Dendritic cell treated with granulocyte-macrophage colony-stimulating factor and Interleukin-4, amounts not matched to agents 40 ng/mL and 50 ng/mL, for 4 days (primary cell): ENCODE results near the gene SLC38A9.
"Not testable (repeated sequence)": the region's sequence is repeated elsewhere in the genome, so short reads cannot be mapped to it uniquely, and the experiment has no call there.

Experiments used
- H3K27ac Mint-ChIP-seq: one replicate; pipeline ENCODE4 v1.8.0; 2022; ENCODE audit warnings: mild to moderate bottlenecking, mixed read lengths
- H3K27me3 Mint-ChIP-seq: one replicate; pipeline ENCODE4 v1.8.0; 2022; ENCODE audit warnings: mild to moderate bottlenecking, mixed read lengths
- H3K36me3 Mint-ChIP-seq: one replicate; pipeline ENCODE4 v1.8.0; 2022; ENCODE audit warnings: low read depth, mixed read lengths
- H3K4me1 Mint-ChIP-seq: one replicate; pipeline ENCODE4 v1.8.0; 2022; ENCODE audit warnings: low read depth, mixed read lengths
- H3K4me3 Mint-ChIP-seq: one replicate; pipeline ENCODE4 v1.8.0; 2022; ENCODE audit warnings: mild to moderate bottlenecking, moderate library complexity, mixed read lengths
- H3K9me3 Mint-ChIP-seq: one replicate; pipeline ENCODE4 v1.8.0; 2022; ENCODE audit warnings: mixed read lengths
- intact Hi-C: fragments of 100-400 bp; cut with micrococcal nuclease; formaldehyde crosslinking; loops from one replicate; pipeline ENCODE4 v1.15.0; 2022

The SLC38A9 gene

GRCh38 chr5:55625589-55625909 is 86.6 kb downstream of the SLC38A9 start:
- no peak overlapping the region for H3K4me3 Mint-ChIP-seq
- no peaks in the 10 kb centered on the region for H3K9me3 Mint-ChIP-seq
- no peak overlapping the region for H3K27ac Mint-ChIP-seq
- H3K36me3 Mint-ChIP-seq: peaks cover 30% of the 10 kb centered on the region
- peaks cover 3% of the 10 kb centered on the region for H3K4me1 Mint-ChIP-seq
- no peaks in the 10 kb centered on the region for H3K27me3 Mint-ChIP-seq
- intact Hi-C loops: no loop called here

- peaks cover 5% of the 10 kb centered on the region for H3K4me1 Mint-ChIP-seq
- no peaks in the 10 kb centered on the region for H3K27me3 Mint-ChIP-seq
- H3K36me3 Mint-ChIP-seq: peaks cover 25% of the 10 kb centered on the region
- no peak overlapping the region for H3K4me3 Mint-ChIP-seq
- H3K27ac Mint-ChIP-seq: no peak overlapping the region
- H3K9me3 Mint-ChIP-seq: no peaks in the 10 kb centered on the region
- intact Hi-C loops: no loop called here
Observed at GRCh38 chr5:55624841-55625588, 87.1 kb downstream of the SLC38A9 start.

- intact Hi-C loops: no loop called here
- H3K36me3 Mint-ChIP-seq: peaks cover 20% of the 10 kb centered on the region
- no peaks in the 10 kb centered on the region for H3K9me3 Mint-ChIP-seq
- no peak overlapping the region for H3K27ac Mint-ChIP-seq
- H3K4me3 Mint-ChIP-seq: no peak overlapping the region
- H3K27me3 Mint-ChIP-seq: no peaks in the 10 kb centered on the region
- peaks cover 5% of the 10 kb centered on the region for H3K4me1 Mint-ChIP-seq
Observed at GRCh38 chr5:55623789-55624188, 88.3 kb downstream of the SLC38A9 start.

GRCh38 chr5:55622460-55622859 is 89.7 kb downstream of the SLC38A9 start:
- Mint-ChIP-seq H3K36me3 (peaks cover 14% of the 10 kb centered on the region), H3K27me3 (no peaks in the 10 kb centered on the region), H3K4me3 (no peak overlapping the region), H3K27ac (no peak overlapping the region), H3K4me1 (peaks cover 5% of the 10 kb centered on the region), H3K9me3 (no peaks in the 10 kb centered on the region)
- intact Hi-C loops: no loop called here

GRCh38 chr5:55621229-55621628 is 90.9 kb downstream of the SLC38A9 start:
- no peak overlapping the region for H3K27ac Mint-ChIP-seq
- H3K4me3 Mint-ChIP-seq: no peak overlapping the region
- peaks cover 9% of the 10 kb centered on the region for H3K36me3 Mint-ChIP-seq
- intact Hi-C loops: no loop called here
- peaks cover 6% of the 10 kb centered on the region for H3K4me1 Mint-ChIP-seq
- H3K27me3 Mint-ChIP-seq: no peaks in the 10 kb centered on the region
- no peaks in the 10 kb centered on the region for H3K9me3 Mint-ChIP-seq

- Mint-ChIP-seq H3K4me3 (no peak overlapping the region), H3K27ac (no peak overlapping the region), H3K36me3 (peaks cover 4% of the 10 kb centered on the region), H3K27me3 (no peaks in the 10 kb centered on the region), H3K4me1 (peaks cover 10% of the 10 kb centered on the region), H3K9me3 (no peaks in the 10 kb centered on the region)
- intact Hi-C loops: no loop called here
Observed at GRCh38 chr5:55620766-55621160, 91.4 kb downstream of the SLC38A9 start.

GRCh38 chr5:55620009-55620765 is 91.9 kb downstream of the SLC38A9 start:
- Mint-ChIP-seq H3K27ac (no peak overlapping the region), H3K9me3 (no peaks in the 10 kb centered on the region), H3K4me1 (peaks cover 12% of the 10 kb centered on the region), H3K27me3 (no peaks in the 10 kb centered on the region), H3K4me3 (no peak overlapping the region), H3K36me3 (no peaks in the 10 kb centered on the region)
- intact Hi-C loops: no loop called here

- H3K9me3 Mint-ChIP-seq: peaks cover 9% of the 10 kb centered on the region
- peaks cover 12% of the 10 kb centered on the region for H3K4me1 Mint-ChIP-seq
- H3K4me3 Mint-ChIP-seq: no peak overlapping the region
- H3K27me3 Mint-ChIP-seq: no peaks in the 10 kb centered on the region
- no peak overlapping the region for H3K27ac Mint-ChIP-seq
- no peaks in the 10 kb centered on the region for H3K36me3 Mint-ChIP-seq
- intact Hi-C loops: no loop called here
Observed at GRCh38 chr5:55618318-55618717, 93.8 kb downstream of the SLC38A9 start.

- H3K4me1 Mint-ChIP-seq: peaks cover 6% of the 10 kb centered on the region
- H3K36me3 Mint-ChIP-seq: no peaks in the 10 kb centered on the region
- H3K9me3 Mint-ChIP-seq: peaks cover 9% of the 10 kb centered on the region
- H3K4me3 Mint-ChIP-seq: no peak overlapping the region
- no peaks in the 10 kb centered on the region for H3K27me3 Mint-ChIP-seq
- H3K27ac Mint-ChIP-seq: no peak overlapping the region
- intact Hi-C loops: no loop called here
Observed at GRCh38 chr5:55613112-55613868, 98.8 kb downstream of the SLC38A9 start.

GRCh38 chr5:55610542-55610941 is 101.6 kb downstream of the SLC38A9 start:
- Mint-ChIP-seq H3K27ac (no peak overlapping the region), H3K9me3 (peaks cover 9% of the 10 kb centered on the region)
- intact Hi-C loops: no loop called here

GRCh38 chr5:55609413-55609812 is 102.7 kb downstream of the SLC38A9 start:
- peaks cover 5% of the 10 kb centered on the region for H3K9me3 Mint-ChIP-seq
- H3K27ac Mint-ChIP-seq: no peak overlapping the region
- H3K36me3 Mint-ChIP-seq: no peaks in the 10 kb centered on the region
- no peaks in the 10 kb centered on the region for H3K27me3 Mint-ChIP-seq
- H3K4me3 Mint-ChIP-seq: no peak overlapping the region
- no peaks in the 10 kb centered on the region for H3K4me1 Mint-ChIP-seq
- intact Hi-C loops: no loop called here

More at GRCh38 chr5:55610542-55610941, 101.6 kb downstream of the SLC38A9 start:
- H3K36me3 Mint-ChIP-seq: no peaks in the 10 kb centered on the region
- no peak overlapping the region for H3K4me3 Mint-ChIP-seq
- no peaks in the 10 kb centered on the region for H3K27me3 Mint-ChIP-seq
- H3K4me1 Mint-ChIP-seq: no peaks in the 10 kb centered on the region

GRCh38 chr5:55608595-55609349 is 103.4 kb downstream of the SLC38A9 start:
- intact Hi-C loops: no loop called here
- Mint-ChIP-seq H3K36me3 (no peaks in the 10 kb centered on the region), H3K4me1 (no peaks in the 10 kb centered on the region), H3K9me3 (no peaks in the 10 kb centered on the region), H3K27ac (no peak overlapping the region), H3K4me3 (no peak overlapping the region), H3K27me3 (no peaks in the 10 kb centered on the region)

GRCh38 chr5:55607309-55607708 is 104.8 kb downstream of the SLC38A9 start:
- H3K9me3 Mint-ChIP-seq, intact Hi-C loops, H3K4me1 Mint-ChIP-seq, H3K36me3 Mint-ChIP-seq, H3K27me3 Mint-ChIP-seq, H3K27ac Mint-ChIP-seq, H3K4me3 Mint-ChIP-seq: not testable (repeated sequence)
